ENCODE data around the gene PKP3. TPM values are rescaled to one million over a fixed set of nuclear protein-coding genes. Genes with fewer than 3 reads are reported as not detected.
A peak's percentile ranks its signal among the peaks of the same experiment; 100 is the strongest.
"Not testable (repeated sequence)": the region's sequence is repeated elsewhere in the genome, so short reads cannot be mapped to it uniquely, and the experiment has no call there.

The PKP3 gene
- total RNA-seq, 2 donors from 2014 or later, result not detected

DNA sequence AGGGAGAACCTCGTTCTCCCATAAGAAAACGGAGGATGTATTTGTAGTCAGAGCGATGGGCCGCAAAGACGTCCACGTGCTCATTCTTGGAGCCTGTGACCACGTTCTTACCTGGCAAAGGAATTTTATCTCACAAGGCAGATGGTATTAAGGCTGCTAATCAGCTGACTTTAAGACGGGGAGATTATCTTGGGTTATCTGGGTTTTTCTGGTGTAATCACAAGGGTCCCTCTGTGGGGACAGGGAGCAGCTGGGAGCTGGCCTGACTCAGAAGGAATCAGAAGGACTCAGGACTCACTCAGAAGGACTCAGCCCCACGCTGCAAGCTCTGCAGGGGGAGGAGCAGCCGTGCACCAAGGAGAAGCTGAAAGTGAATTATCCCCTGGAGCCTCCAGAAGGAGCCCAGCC, 28.2 kb downstream of the PKP3 start:
- Mint-ChIP-seq H3K27me3 (peaks cover 0 to 5% of the 10 kb centered on the region in 2 donors), H3K4me3 (no peak overlapping the region), H3K9me3 (no peaks in the 10 kb centered on the region), H3K4me1 (ENCODE audit: low read depth in 2 of 2) (no peaks in the 10 kb centered on the region), H3K27ac (no peak overlapping the region), H3K36me3 (no peaks in the 10 kb centered on the region)
- DNase-seq (ENCODE audit: low spot score) (peak; percentile 25), ATAC-seq (no peak)

DNA sequence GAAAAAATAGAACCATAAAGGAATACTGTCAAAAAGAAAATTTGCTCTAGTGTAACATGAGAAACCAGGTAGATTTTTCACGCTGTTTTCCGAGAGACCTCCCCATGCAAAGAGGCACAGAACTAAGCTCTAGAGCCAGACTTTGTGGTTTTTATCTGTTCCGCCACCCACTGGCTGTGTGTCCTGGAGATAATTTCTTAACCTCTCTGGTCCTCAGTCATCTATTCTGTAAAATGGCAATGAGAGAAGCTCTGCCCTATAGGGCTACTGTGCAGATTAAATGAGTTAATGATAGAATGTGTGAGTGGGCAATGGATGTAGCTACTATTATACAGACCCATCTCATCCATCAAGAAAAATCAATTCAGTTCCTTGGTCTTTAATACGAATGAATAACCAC, 30.2 kb downstream of the PKP3 start:
- Mint-ChIP-seq H3K9me3 (no peaks in the 10 kb centered on the region), H3K27me3 (peaks cover 0 to 5% of the 10 kb centered on the region in 2 donors), H3K4me3 (no peak overlapping the region), H3K36me3 (no peaks in the 10 kb centered on the region), H3K27ac (no peak overlapping the region), H3K4me1 (ENCODE audit: low read depth in 2 of 2) (no peaks in the 10 kb centered on the region)
- peak; percentile 34 for DNase-seq (ENCODE audit: low spot score)
- no peak for ATAC-seq

- not testable (repeated sequence) for H3K4me3 Mint-ChIP-seq; H3K36me3 Mint-ChIP-seq; H3K27me3 Mint-ChIP-seq; H3K9me3 Mint-ChIP-seq; H3K4me1 Mint-ChIP-seq (ENCODE audit: low read depth in 2 of 2); H3K27ac Mint-ChIP-seq; ATAC-seq
- peak; percentile 53 for DNase-seq (ENCODE audit: low spot score)
Measured at GRCh38 chr11:424766-425165, 30.8 kb downstream of the PKP3 start.

- Mint-ChIP-seq H3K4me3 (no peak overlapping the region), H3K36me3 (no peaks in the 10 kb centered on the region), H3K27me3 (peaks cover 0 to 5% of the 10 kb centered on the region in 2 donors), H3K9me3 (no peaks in the 10 kb centered on the region), H3K27ac (no peak overlapping the region), H3K4me1 (ENCODE audit: low read depth in 2 of 2) (no peaks in the 10 kb centered on the region)
- DNase-seq (ENCODE audit: low spot score), result no peak
- ATAC-seq, result no peak
Measured at GRCh38 chr11:425301-425700, 31.3 kb downstream of the PKP3 start.

- Mint-ChIP-seq H3K27ac (no peak overlapping the region), H3K9me3 (no peaks in the 10 kb centered on the region), H3K4me1 (ENCODE audit: low read depth in 2 of 2) (no peaks in the 10 kb centered on the region), H3K4me3 (no peak overlapping the region), H3K36me3 (no peaks in the 10 kb centered on the region), H3K27me3 (peaks cover 0 to 5% of the 10 kb centered on the region in 2 donors)
- ATAC-seq, result no peak
- peak; percentile 31 for DNase-seq (ENCODE audit: low spot score)
Measured at GRCh38 chr11:426851-427250, 32.8 kb downstream of the PKP3 start.

DNA sequence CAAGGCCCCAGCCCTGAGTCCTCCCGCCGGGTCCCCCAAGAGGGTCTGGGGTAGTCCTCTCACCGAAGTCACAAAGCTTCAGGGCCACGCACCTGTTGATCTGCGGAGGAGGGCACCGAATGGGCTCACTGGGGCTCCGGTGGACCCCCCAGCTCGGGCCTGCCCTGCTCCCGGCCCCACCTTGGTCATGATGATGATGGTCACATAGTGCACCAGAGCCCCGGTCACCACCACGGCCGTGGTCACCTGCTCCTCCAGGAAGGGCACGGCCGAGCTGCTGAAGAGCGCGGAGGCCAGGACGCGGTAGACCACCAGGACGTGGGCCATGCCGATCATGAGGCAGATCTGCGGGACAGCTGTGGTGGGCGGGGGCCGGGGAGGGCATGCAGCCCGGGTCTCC, 34.3 kb downstream of the PKP3 start:
- Mint-ChIP-seq H3K9me3 (no peaks in the 10 kb centered on the region), H3K4me1 (ENCODE audit: low read depth in 2 of 2) (no peaks in the 10 kb centered on the region), H3K27me3 (peaks cover 0 to 5% of the 10 kb centered on the region in 2 donors), H3K36me3 (no peaks in the 10 kb centered on the region), H3K27ac (no peak overlapping the region), H3K4me3 (no peak overlapping the region)
- no peak for ATAC-seq
- DNase-seq (ENCODE audit: low spot score), result peak; percentile 58

GRCh38 chr11:429391-429790, 35.4 kb downstream of the PKP3 start:
- Mint-ChIP-seq H3K27me3 (peaks cover 0 to 4% of the 10 kb centered on the region in 2 donors), H3K4me3 (no peak overlapping the region), H3K4me1 (ENCODE audit: low read depth in 2 of 2) (no peaks in the 10 kb centered on the region), H3K9me3 (no peaks in the 10 kb centered on the region), H3K36me3 (no peaks in the 10 kb centered on the region), H3K27ac (no peak overlapping the region)
- ATAC-seq (peak in 1 of 2 donors; percentile 11), DNase-seq (ENCODE audit: low spot score) (peak; percentile 48)

GRCh38 chr11:429931-430456, 36.0 kb downstream of the PKP3 start:
- Mint-ChIP-seq H3K4me3 (no peak overlapping the region), H3K27ac (no peak overlapping the region), H3K27me3 (no peaks in the 10 kb centered on the region), H3K9me3 (no peaks in the 10 kb centered on the region), H3K4me1 (ENCODE audit: low read depth in 2 of 2) (no peaks in the 10 kb centered on the region), H3K36me3 (no peaks in the 10 kb centered on the region)
- ATAC-seq, result no peak
- peak; percentile 57 for DNase-seq (ENCODE audit: low spot score)

GRCh38 chr11:431921-432320, 37.9 kb downstream of the PKP3 start:
- DNase-seq (ENCODE audit: low spot score) (peak; percentile 44), ATAC-seq (peak in 1 of 2 donors; percentile 11)
- Mint-ChIP-seq H3K4me1 (ENCODE audit: low read depth in 2 of 2) (no peaks in the 10 kb centered on the region), H3K27me3 (no peaks in the 10 kb centered on the region), H3K36me3 (no peaks in the 10 kb centered on the region), H3K9me3 (no peaks in the 10 kb centered on the region), H3K4me3 (no peak overlapping the region), H3K27ac (no peak overlapping the region)

DNA sequence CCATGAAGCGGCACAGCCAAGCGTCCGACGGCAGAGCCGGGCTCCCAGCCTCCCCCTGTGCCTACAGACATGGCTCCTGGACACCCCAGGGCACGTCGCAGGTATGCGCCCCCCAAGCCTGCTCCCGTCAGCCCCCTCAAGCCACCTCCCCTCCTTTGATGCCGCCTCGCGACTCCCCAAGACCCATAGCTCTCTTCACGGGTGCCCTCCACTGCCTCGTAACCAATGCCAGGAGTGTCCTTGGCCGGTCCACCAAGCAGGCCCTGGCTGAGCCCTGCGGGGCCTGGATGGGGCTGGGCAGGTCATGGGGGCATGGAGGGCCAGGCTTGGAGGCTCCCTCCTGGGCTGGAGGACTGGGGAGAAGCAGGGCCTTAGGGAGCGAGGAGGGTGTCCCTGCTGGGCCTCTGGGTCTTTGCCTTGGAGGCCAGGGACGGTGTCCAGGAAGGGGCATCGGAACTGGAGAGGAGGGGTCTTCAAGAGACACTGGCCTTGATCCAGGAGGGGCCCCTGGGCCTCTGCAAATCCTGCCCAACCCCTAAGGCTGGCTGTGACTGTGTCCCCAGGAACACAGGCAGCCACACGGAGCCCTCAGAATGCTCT, 38.6 kb downstream of the PKP3 start:
- ATAC-seq (no peak), DNase-seq (ENCODE audit: low spot score) (peak; percentile 48)
- Mint-ChIP-seq H3K27me3 (no peaks in the 10 kb centered on the region), H3K9me3 (no peaks in the 10 kb centered on the region), H3K36me3 (no peaks in the 10 kb centered on the region), H3K4me1 (ENCODE audit: low read depth in 2 of 2) (no peaks in the 10 kb centered on the region), H3K4me3 (no peak overlapping the region), H3K27ac (no peak overlapping the region)

DNA sequence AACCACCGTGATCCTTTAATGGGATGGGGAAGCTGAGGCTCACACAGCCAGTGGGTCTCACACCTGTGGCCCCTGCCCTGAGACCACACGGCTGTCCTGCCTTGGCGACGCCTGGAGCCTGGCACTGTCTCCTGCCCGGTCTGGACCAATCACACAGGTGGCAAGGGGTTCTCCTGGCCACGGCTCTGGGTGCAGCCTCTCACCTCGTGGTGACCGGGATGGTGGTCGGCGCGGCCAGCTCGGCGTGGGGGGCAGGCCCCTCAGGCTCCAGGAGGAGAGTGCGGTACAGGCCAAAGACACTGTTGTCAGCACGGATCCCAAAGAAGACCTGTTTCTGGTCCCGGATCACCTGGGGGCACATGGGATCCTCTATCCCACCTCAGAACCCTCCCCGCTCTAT, 39.1 kb downstream of the PKP3 start:
- H3K9me3 Mint-ChIP-seq, result no peaks in the 10 kb centered on the region
- H3K4me1 Mint-ChIP-seq (ENCODE audit: low read depth in 2 of 2), result no peaks in the 10 kb centered on the region
- DNase-seq (ENCODE audit: low spot score), result peak; percentile 29
- no peak overlapping the region for H3K4me3 Mint-ChIP-seq
- no peak overlapping the region for H3K27ac Mint-ChIP-seq
- H3K27me3 Mint-ChIP-seq, result no peaks in the 10 kb centered on the region
- H3K36me3 Mint-ChIP-seq, result no peaks in the 10 kb centered on the region
- no peak for ATAC-seq

GRCh38 chr11:433641-434040, 39.6 kb downstream of the PKP3 start:
- Mint-ChIP-seq H3K27ac (no peak overlapping the region), H3K27me3 (no peaks in the 10 kb centered on the region), H3K36me3 (no peaks in the 10 kb centered on the region), H3K4me3 (no peak overlapping the region), H3K9me3 (no peaks in the 10 kb centered on the region), H3K4me1 (ENCODE audit: low read depth in 2 of 2) (no peaks in the 10 kb centered on the region)
- DNase-seq (ENCODE audit: low spot score) (peak; percentile 39), ATAC-seq (no peak)

DNA sequence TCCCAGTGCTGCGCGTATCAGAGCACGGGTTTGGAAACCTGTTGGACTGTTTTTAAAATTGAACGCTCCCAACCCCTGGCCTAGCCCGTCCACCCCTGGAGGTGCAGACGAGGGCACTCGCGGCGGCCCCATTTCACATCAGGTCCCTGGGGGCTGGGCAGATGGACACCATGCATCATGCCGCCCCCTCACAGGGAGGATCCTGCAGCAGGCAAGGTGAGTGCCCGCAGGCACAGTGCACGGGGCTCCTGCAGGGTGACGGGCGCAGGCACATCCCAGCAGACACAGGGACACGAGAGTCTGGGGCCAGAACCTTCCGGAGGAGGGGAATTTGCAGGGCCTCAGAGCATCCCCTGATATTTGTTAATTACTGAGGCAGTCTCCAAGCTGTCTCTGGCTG, 40.5 kb downstream of the PKP3 start:
- no peaks in the 10 kb centered on the region for H3K4me1 Mint-ChIP-seq (ENCODE audit: low read depth in 2 of 2)
- H3K4me3 Mint-ChIP-seq, result no peak overlapping the region
- DNase-seq (ENCODE audit: low spot score) (peak; percentile 55), ATAC-seq (no peak)
- H3K9me3 Mint-ChIP-seq, result no peaks in the 10 kb centered on the region
- H3K27me3 Mint-ChIP-seq, result no peaks in the 10 kb centered on the region
- no peak overlapping the region for H3K27ac Mint-ChIP-seq
- H3K36me3 Mint-ChIP-seq, result no peaks in the 10 kb centered on the region

- not testable (repeated sequence) for H3K27ac Mint-ChIP-seq; DNase-seq (ENCODE audit: low spot score); H3K9me3 Mint-ChIP-seq; H3K4me3 Mint-ChIP-seq; H3K27me3 Mint-ChIP-seq; H3K4me1 Mint-ChIP-seq (ENCODE audit: low read depth in 2 of 2); H3K36me3 Mint-ChIP-seq
- ATAC-seq, result peak; percentile 17 to 26
Measured at GRCh38 chr11:434999-435740, 41.2 kb downstream of the PKP3 start.
